Fibroblast of lung (primary cell): Measurements from ENCODE around the gene DOP1A.

ENCODE experiments used
- EZH2 ChIP-seq: IDR thresholded peaks from 2 replicates; pipeline ENCODE4 v1.5.1; 2012; ENCODE audit warnings: low read length, control low read depth, mild to moderate bottlenecking; ENCODE audit errors: missing control alignments
- TF ChIP-seq, protein P1 (sequence below), 2 donors: IDR thresholded peaks in 1 of 2; conservative IDR thresholded peaks in 1 of 2; 1 replicate in 1 of 2; 2 replicates in 1 of 2; pipeline ENCODE4 v1.5.1; 2011 to 2012; ENCODE audit warnings: low read length in 2 of 2, control low read depth in 1 of 2, inconsistent platforms in 1 of 2, low read depth in 1 of 2, mild to moderate bottlenecking in 1 of 2

GRCh38 chr6:83062225-83062624 is 5.2 kb upstream of the DOP1A start:
- TF ChIP-seq, protein P1, sequence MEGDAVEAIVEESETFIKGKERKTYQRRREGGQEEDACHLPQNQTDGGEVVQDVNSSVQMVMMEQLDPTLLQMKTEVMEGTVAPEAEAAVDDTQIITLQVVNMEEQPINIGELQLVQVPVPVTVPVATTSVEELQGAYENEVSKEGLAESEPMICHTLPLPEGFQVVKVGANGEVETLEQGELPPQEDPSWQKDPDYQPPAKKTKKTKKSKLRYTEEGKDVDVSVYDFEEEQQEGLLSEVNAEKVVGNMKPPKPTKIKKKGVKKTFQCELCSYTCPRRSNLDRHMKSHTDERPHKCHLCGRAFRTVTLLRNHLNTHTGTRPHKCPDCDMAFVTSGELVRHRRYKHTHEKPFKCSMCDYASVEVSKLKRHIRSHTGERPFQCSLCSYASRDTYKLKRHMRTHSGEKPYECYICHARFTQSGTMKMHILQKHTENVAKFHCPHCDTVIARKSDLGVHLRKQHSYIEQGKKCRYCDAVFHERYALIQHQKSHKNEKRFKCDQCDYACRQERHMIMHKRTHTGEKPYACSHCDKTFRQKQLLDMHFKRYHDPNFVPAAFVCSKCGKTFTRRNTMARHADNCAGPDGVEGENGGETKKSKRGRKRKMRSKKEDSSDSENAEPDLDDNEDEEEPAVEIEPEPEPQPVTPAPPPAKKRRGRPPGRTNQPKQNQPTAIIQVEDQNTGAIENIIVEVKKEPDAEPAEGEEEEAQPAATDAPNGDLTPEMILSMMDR (conservative IDR thresholded peaks at IDR 0.05 in 1 of 2, IDR thresholded peaks at IDR 0.05 in 1 of 2; ENCODE audit: low read depth in 1 of 2, low read length in 2 of 2), result no peak
- no peak for TF ChIP-seq EZH2
